ENCODE data around the gene SYCP3. TPM values are rescaled to one million over a fixed set of nuclear protein-coding genes. Genes with fewer than 3 reads are reported as not detected.

The SYCP3 gene
- total RNA-seq, 1 experiment from 2014 or later, result 0.31 TPM

DNA sequence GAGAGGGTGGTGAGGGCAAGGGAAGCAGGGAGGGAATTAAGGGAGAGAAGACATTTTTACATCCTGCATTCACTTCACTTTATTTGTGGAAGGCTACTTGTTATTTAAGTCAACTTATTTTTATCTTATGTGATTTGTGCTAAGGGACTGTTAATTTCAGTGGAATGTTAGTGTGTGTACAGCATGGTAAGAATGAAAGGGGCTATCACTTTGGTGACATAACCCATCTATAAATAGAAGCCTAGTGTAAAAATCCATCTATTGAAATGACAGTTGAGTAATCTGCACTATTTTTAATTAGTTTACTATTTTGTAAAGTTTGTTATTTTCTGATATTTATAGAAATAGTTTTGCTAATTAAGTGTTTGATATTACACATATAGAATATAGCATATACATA lies 58.6 kb downstream of the SYCP3 start:
- Histone ChIP-seq H2BK12ac (ENCODE audit: insufficient read length, low read depth, low read length) (no peak overlapping the region), H3K4me1 (ENCODE audit: insufficient read depth, low read length) (no peaks in the 10 kb centered on the region), H3K23me2 (ENCODE audit: insufficient read length, low read depth, low read length, poor library complexity, severe bottlenecking) (no peaks in the 10 kb centered on the region), H2AFZ (ENCODE audit: low read length) (no peak overlapping the region), H2BK5ac (ENCODE audit: insufficient read length, low read length) (no peak overlapping the region), H4K8ac (replicated peaks; ENCODE audit: insufficient read length, low read depth, low read length) (no peak overlapping the region), H3K27me3 (ENCODE audit: insufficient read depth, low read length) (no peaks in the 10 kb centered on the region), H2BK20ac (ENCODE audit: low read depth, low read length, poor library complexity, severe bottlenecking) (no peak overlapping the region), H3K9me3 (ENCODE audit: control insufficient read depth, low read depth, low read length) (no peaks in the 10 kb centered on the region), H3K4ac (ENCODE audit: low read depth, low read length) (no peak overlapping the region), H3K23ac (ENCODE audit: insufficient read length, low read depth, low read length) (no peak overlapping the region), H3K79me2 (ENCODE audit: insufficient read depth, low read length) (no peaks in the 10 kb centered on the region), H3T11ph (ENCODE audit: low read length) (no peak overlapping the region), H3K4me2 (ENCODE audit: insufficient read depth, insufficient read length, low read length) (no peak overlapping the region), H3K18ac (ENCODE audit: insufficient read length, low read depth, low read length) (no peak overlapping the region), H4K91ac (ENCODE audit: insufficient read length, low read depth, low read length) (no peak overlapping the region), H3K56ac (ENCODE audit: insufficient read length, low read depth, low read length) (no peak overlapping the region), H2BK120ac (ENCODE audit: low read depth, low read length, poor library complexity, severe bottlenecking) (no peak overlapping the region), H3K14ac (ENCODE audit: insufficient read depth, low read length) (no peak overlapping the region), H3K9ac (ENCODE audit: extremely low read depth, insufficient read length, low read length) (no peak overlapping the region), H4K20me1 (ENCODE audit: control insufficient read depth, insufficient read depth, insufficient read length) (no peaks in the 10 kb centered on the region), H2AK5ac (ENCODE audit: insufficient read length, low read length) (no peak overlapping the region), H3K79me1 (ENCODE audit: insufficient read depth, low read depth, low read length, poor library complexity, severe bottlenecking) (no peaks in the 10 kb centered on the region), H4K5ac (ENCODE audit: insufficient read length, low read depth, low read length) (no peak overlapping the region), H3K27ac (ENCODE audit: insufficient read length, low read depth, low read length) (no peak overlapping the region), H2BK15ac (ENCODE audit: low read depth, low read length) (no peak overlapping the region)
- TF ChIP-seq, protein P1, sequence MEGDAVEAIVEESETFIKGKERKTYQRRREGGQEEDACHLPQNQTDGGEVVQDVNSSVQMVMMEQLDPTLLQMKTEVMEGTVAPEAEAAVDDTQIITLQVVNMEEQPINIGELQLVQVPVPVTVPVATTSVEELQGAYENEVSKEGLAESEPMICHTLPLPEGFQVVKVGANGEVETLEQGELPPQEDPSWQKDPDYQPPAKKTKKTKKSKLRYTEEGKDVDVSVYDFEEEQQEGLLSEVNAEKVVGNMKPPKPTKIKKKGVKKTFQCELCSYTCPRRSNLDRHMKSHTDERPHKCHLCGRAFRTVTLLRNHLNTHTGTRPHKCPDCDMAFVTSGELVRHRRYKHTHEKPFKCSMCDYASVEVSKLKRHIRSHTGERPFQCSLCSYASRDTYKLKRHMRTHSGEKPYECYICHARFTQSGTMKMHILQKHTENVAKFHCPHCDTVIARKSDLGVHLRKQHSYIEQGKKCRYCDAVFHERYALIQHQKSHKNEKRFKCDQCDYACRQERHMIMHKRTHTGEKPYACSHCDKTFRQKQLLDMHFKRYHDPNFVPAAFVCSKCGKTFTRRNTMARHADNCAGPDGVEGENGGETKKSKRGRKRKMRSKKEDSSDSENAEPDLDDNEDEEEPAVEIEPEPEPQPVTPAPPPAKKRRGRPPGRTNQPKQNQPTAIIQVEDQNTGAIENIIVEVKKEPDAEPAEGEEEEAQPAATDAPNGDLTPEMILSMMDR (conservative IDR thresholded peaks at IDR 0.05), result no peak
- no peaks in the 10 kb centered on the region for H3K36me3 Mint-ChIP-seq (ENCODE audit: insufficient read depth in 1 of 3, low read depth in 3 of 3)
- no peak for DNase-seq
- no peaks in the 10 kb centered on the region for H3K9me3 Mint-ChIP-seq
- peaks cover 2% of the 10 kb centered on the region; the same call in 1 of the 2 replicates for H3K27me3 Mint-ChIP-seq (ENCODE audit: low read depth)
- no peak overlapping the region for H3K27ac Mint-ChIP-seq
- H3K4me1 Mint-ChIP-seq, result peaks cover 0 to 2% of the 10 kb centered on the region in 2 experiments; a peak in 1 of 4 replicates
- H3K4me3 Mint-ChIP-seq, result no peak overlapping the region
